Measurements from ENCODE around the gene SAMD5. TPM values are rescaled to one million over a fixed set of nuclear protein-coding genes. Genes with fewer than 3 reads are reported as not detected.

The SAMD5 gene
- total and polyA plus RNA-seq, 2 of the 8 experiments (the other 6 are each of a cell fraction or from before 2014, with no cell fraction given) = 0.02 to 0.04 TPM

DNA sequence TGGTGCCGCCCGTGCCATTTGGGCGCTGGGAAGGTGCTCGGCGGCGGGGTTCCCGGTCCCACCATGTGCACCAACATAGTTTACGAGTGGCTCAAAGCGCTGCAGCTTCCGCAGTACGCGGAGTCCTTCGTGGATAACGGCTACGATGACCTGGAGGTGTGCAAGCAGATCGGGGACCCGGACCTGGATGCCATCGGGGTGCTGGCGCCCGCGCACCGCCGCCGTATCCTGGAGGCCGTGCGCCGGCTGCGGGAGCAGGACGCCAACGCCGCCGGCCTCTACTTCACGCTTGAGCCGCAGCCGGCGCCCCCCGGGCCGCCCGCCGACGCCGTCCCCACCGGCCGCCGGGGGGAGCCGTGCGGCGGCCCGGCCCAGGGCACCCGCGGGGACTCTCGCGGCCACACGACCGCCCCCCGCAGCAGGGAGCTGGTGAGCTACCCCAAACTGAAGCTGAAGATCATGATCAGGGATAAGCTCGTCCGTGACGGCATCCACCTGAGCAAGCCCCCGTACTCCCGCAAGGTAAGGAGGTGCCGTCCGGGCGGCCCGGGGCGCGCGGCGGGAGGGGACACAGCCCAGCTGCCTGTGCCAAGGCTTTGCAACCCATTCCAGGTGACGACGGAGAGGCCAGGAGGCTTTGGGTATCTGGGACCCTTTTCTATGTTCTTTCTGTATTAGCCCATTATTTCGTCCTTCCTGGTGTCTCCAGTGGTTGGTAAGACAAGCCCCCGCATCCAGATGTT, 547 bp downstream of the SAMD5 start:
- Histone ChIP-seq H2BK12ac (ENCODE audit: low read depth, low read length) (no peak overlapping the region), H2AFZ (ENCODE audit: low read length) (peak overlapping the region; percentile 80; the same call in 1 of the 2 replicates), H3K36me3 (ENCODE audit: control insufficient read depth in 2 of 4, insufficient read depth in 4 of 4, low read length in 3 of 4) (no peaks in the 10 kb centered on the region), H3K14ac (ENCODE audit: insufficient read length) (no peak overlapping the region), H2BK5ac (ENCODE audit: low read depth, low read length) (no peak overlapping the region), H3K9me3 (ENCODE audit: insufficient read depth in 2 of 2, low read depth in 1 of 2, low read length in 1 of 2) (no peaks in the 10 kb centered on the region), H4K20me1 (replicated peaks in 1 of 2; ENCODE audit: control insufficient read depth in 1 of 2, insufficient read depth in 2 of 2, low read length in 2 of 2) (peaks cover 5 to 11% of the 10 kb centered on the region in 2 experiments), H3K4me2 (ENCODE audit: insufficient read depth in 1 of 2, low read depth in 2 of 2, low read length in 2 of 2) (peak overlapping the region; percentile 85 to 97), H3K56ac (replicated peaks; ENCODE audit: insufficient read length, low read depth, low read length) (no peak overlapping the region), H3K23ac (ENCODE audit: insufficient read length) (no peak overlapping the region), H2BK15ac (ENCODE audit: low read length) (no peak overlapping the region), H3K4me1 (replicated peaks in 1 of 4; ENCODE audit: control insufficient read depth in 3 of 4, insufficient read depth in 4 of 4, low read length in 3 of 4) (peaks cover 0 to 7% (median 5%) of the 10 kb centered on the region in 4 experiments; a peak in 4 of 7 replicates), H3K18ac (ENCODE audit: extremely low read depth, low read length) (no peak overlapping the region), H2BK20ac (ENCODE audit: low read length) (no peak overlapping the region), H3K9ac (replicated peaks in 1 of 4; ENCODE audit: extremely low read depth in 1 of 4, low read depth in 3 of 4, low read length in 3 of 4) (no peak overlapping the region), H3K79me1 (ENCODE audit: low read depth, low read length) (no peaks in the 10 kb centered on the region), H3K23me2 (ENCODE audit: low read depth, low read length) (peaks cover 6% of the 10 kb centered on the region), H4K8ac (ENCODE audit: extremely low read depth, insufficient read depth, low read length) (0 out of 2 replicates have a peak overlapping the region, but pooled peaks have one; percentile 12), H3K4ac (replicated peaks; ENCODE audit: insufficient read length, low read depth, low read length) (no peak overlapping the region), H4K91ac (replicated peaks; ENCODE audit: insufficient read length, low read length) (no peak overlapping the region), H2AK5ac (ENCODE audit: low read depth, low read length) (no peak overlapping the region), H3K4me3 (ENCODE audit: extremely low read depth in 1 of 4, insufficient read depth in 2 of 4, low read depth in 3 of 4, low read length in 4 of 4) (peak overlapping the region; percentile 44 to 71 (median 64)), H3K79me2 (ENCODE audit: control insufficient read depth in 1 of 2, insufficient read depth in 2 of 2, low read length in 2 of 2) (no peaks in the 10 kb centered on the region), H3K27ac (ENCODE audit: low read depth, low read length) (no peak overlapping the region), H4K5ac (ENCODE audit: insufficient read length, low read depth, low read length) (no peak overlapping the region), H2BK120ac (replicated peaks; ENCODE audit: low read depth, low read length) (no peak overlapping the region), H3K27me3 (replicated peaks in 1 of 4; ENCODE audit: control insufficient read depth in 3 of 4, extremely low read depth in 1 of 4, insufficient read depth in 3 of 4, low read length in 3 of 4) (peaks cover 63 to 74% (median 69%) of the 10 kb centered on the region in 4 experiments)
- 4% methylated on average over 59 of the region's 73 CpGs; no CpG with 5 or more reads in 1 of the 2 experiments for WGBS, 2 experiments (ENCODE audit: extremely low coverage in 1 of 2, insufficient coverage in 1 of 2, insufficient read length in 1 of 2, insufficient replicate concordance in 2 of 2, low coverage in 1 of 2, low lambda C conversion rate in 2 of 2, missing lambda C conversion rate in 1 of 2)
- ChIA-PET POLR2A (ENCODE audit: partially characterized antibody) (no interaction called here), CTCF (ENCODE audit: partially characterized antibody) (interaction anchor here (1.0 to 2.7 kb wide), 4 partner anchors 18 to 656 kb away, joined by 3 to 8 read pairs (median 5); no protein-coding TSS in a partner anchor)
- FAIRE-seq (no peak), DNase-seq (ENCODE audit: low read depth in 1 of 2, low spot score in 2 of 2) (peak in 1 of 2 experiments; percentile 61)
- TF ChIP-seq RAD21 (IDR thresholded peaks at IDR 0.05 in 1 of 2, conservative IDR thresholded peaks at IDR 0.05 in 1 of 2; ENCODE audit: low read depth in 2 of 2, low read length in 2 of 2) = no peak
- peak; percentile 37 for TF ChIP-seq SUZ12 (IDR thresholded peaks at IDR 0.05; ENCODE audit: low read length)
- TF ChIP-seq BACH1 (IDR thresholded peaks at IDR 0.05; ENCODE audit: low read length) = no peak
- no peak for TF ChIP-seq RXRA (IDR thresholded peaks at IDR 0.05; ENCODE audit: insufficient read depth, low read depth, low read length)
- TF ChIP-seq, protein P1, sequence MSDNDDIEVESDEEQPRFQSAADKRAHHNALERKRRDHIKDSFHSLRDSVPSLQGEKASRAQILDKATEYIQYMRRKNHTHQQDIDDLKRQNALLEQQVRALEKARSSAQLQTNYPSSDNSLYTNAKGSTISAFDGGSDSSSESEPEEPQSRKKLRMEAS (IDR thresholded peaks at IDR 0.05) = peak; percentile 8; the same call in 1 of the 2 replicates
- TF ChIP-seq, protein P2, sequence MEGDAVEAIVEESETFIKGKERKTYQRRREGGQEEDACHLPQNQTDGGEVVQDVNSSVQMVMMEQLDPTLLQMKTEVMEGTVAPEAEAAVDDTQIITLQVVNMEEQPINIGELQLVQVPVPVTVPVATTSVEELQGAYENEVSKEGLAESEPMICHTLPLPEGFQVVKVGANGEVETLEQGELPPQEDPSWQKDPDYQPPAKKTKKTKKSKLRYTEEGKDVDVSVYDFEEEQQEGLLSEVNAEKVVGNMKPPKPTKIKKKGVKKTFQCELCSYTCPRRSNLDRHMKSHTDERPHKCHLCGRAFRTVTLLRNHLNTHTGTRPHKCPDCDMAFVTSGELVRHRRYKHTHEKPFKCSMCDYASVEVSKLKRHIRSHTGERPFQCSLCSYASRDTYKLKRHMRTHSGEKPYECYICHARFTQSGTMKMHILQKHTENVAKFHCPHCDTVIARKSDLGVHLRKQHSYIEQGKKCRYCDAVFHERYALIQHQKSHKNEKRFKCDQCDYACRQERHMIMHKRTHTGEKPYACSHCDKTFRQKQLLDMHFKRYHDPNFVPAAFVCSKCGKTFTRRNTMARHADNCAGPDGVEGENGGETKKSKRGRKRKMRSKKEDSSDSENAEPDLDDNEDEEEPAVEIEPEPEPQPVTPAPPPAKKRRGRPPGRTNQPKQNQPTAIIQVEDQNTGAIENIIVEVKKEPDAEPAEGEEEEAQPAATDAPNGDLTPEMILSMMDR (IDR thresholded peaks at IDR 0.05; ENCODE audit: control extremely low read depth in 1 of 3, insufficient read depth in 1 of 3, low read depth in 1 of 3, low read length in 3 of 3) = peak in 1 of 3 experiments; percentile 12; a peak in 1 of 4 replicates
- peak; percentile 18 for TF ChIP-seq ASH2L (IDR thresholded peaks at IDR 0.05; ENCODE audit: low read length)
- TF ChIP-seq EZH2 (IDR thresholded peaks at IDR 0.05; ENCODE audit: low read depth, low read length, severe bottlenecking) = peak; percentile 77

Data from H1 (cell line).